ENCODE data around the gene LDHAL6A. TPM values are rescaled to one million over a fixed set of nuclear protein-coding genes. Genes with fewer than 3 reads are reported as not detected.

LDHAL6A gene
- total and polyA plus RNA-seq, 2 donors: 0.07 TPM; not detected in 1

DNA sequence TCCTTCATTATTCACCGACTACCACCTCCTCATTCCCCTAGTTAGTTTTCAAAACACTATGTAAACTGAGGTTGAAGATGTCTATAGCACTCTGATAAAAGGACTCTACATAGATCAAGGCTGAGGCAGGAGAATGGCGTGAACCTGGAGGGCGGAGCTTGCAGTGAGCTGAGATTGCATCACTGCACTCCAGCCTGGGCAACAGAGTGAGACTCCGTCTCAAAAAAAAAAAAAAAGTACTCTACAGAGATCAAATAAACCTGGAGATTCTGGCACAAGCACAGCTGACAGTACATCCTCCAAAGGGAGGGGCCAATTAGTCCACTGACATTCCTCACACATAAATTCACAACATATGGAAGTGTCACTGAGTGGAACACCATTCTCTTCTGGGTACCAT, 40.0 kb downstream of the LDHAL6A start:
- WGBS: 98% methylated on average over 4 of the region's 4 CpGs
- H3K36me3 ChIP-seq (ENCODE audit: control insufficient read depth in 2 of 2, insufficient read depth in 2 of 2, low read length in 1 of 2): peaks cover 23 to 45% of the 10 kb centered on the region in 2 donors

GRCh38 chr11:18498039-18498438, 42.4 kb downstream of the LDHAL6A start:
- peaks cover 23 to 54% of the 10 kb centered on the region in 2 donors for H3K36me3 ChIP-seq (ENCODE audit: control insufficient read depth in 2 of 2, insufficient read depth in 2 of 2, low read length in 1 of 2)
- no peak for DNase-seq (ENCODE audit: low read depth in 6 of 9, low spot score in 9 of 9)
- H3K27ac ChIP-seq (ENCODE audit: low read depth in 1 of 2, low read length in 1 of 2): no peak overlapping the region
- no peaks in the 10 kb centered on the region for H3K27me3 ChIP-seq (ENCODE audit: control insufficient read depth in 2 of 2, insufficient read depth in 1 of 2, low read length in 1 of 2)
- WGBS: 95% methylated on average over 1 of the region's 1 CpG
- H3K4me1 ChIP-seq (ENCODE audit: control insufficient read depth in 2 of 2, insufficient read depth in 2 of 2, low read length in 2 of 2): no peaks in the 10 kb centered on the region
- no peaks in the 10 kb centered on the region for H3K9me3 ChIP-seq (ENCODE audit: control insufficient read depth in 2 of 2, insufficient read depth in 1 of 2, low read length in 1 of 2)
- no peak overlapping the region for H3K4me3 ChIP-seq (ENCODE audit: low read length in 2 of 2)

More for the DNA sequence above, 40.0 kb downstream of the LDHAL6A start:
- DNase-seq (ENCODE audit: low read depth in 6 of 9, low spot score in 9 of 9): no peak
- Histone ChIP-seq H3K27ac (ENCODE audit: low read depth in 1 of 2, low read length in 1 of 2) (no peak overlapping the region), H3K4me3 (ENCODE audit: low read length in 2 of 2) (no peak overlapping the region), H3K9me3 (ENCODE audit: control insufficient read depth in 2 of 2, insufficient read depth in 1 of 2, low read length in 1 of 2) (no peaks in the 10 kb centered on the region), H3K27me3 (ENCODE audit: control insufficient read depth in 2 of 2, insufficient read depth in 1 of 2, low read length in 1 of 2) (no peaks in the 10 kb centered on the region), H3K4me1 (ENCODE audit: control insufficient read depth in 2 of 2, insufficient read depth in 2 of 2, low read length in 2 of 2) (no peaks in the 10 kb centered on the region)

GRCh38 chr11:18501629-18502028, 46.0 kb downstream of the LDHAL6A start:
- no peak for DNase-seq (ENCODE audit: low read depth in 6 of 9, low spot score in 9 of 9)
- Histone ChIP-seq H3K27ac (ENCODE audit: low read depth in 1 of 2, low read length in 1 of 2) (no peak overlapping the region), H3K27me3 (ENCODE audit: control insufficient read depth in 2 of 2, insufficient read depth in 1 of 2, low read length in 1 of 2) (no peaks in the 10 kb centered on the region), H3K9me3 (ENCODE audit: control insufficient read depth in 2 of 2, insufficient read depth in 1 of 2, low read length in 1 of 2) (no peaks in the 10 kb centered on the region), H3K4me1 (ENCODE audit: control insufficient read depth in 2 of 2, insufficient read depth in 2 of 2, low read length in 2 of 2) (no peaks in the 10 kb centered on the region), H3K4me3 (ENCODE audit: low read length in 2 of 2) (no peak overlapping the region), H3K36me3 (ENCODE audit: control insufficient read depth in 2 of 2, insufficient read depth in 2 of 2, low read length in 1 of 2) (peaks cover 22 to 55% of the 10 kb centered on the region in 2 donors)
- 100% methylated on average over 1 of the region's 1 CpG for WGBS

DNA sequence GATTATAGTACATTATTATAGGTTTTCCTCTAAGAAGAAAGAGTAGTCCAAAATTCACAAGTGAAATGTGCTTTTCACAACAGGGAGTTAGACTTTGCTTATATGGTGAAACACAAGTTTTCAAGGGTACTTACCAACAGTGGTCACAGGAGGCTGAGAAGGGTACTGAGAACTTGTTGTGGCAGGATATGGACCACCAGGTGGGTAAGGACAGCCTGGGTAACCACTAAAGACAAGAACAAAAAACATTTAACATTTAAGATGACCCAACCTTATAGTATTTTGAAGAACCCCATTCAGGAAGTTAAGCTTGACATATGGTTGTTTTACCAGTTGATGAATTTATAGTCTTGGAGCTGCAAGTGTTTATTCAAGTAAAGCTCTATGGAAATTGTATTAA, 46.7 kb downstream of the LDHAL6A start:
- H3K4me3 ChIP-seq (ENCODE audit: low read length in 2 of 2): no peak overlapping the region
- no peak for DNase-seq (ENCODE audit: low read depth in 6 of 9, low spot score in 9 of 9)
- H3K9me3 ChIP-seq (ENCODE audit: control insufficient read depth in 2 of 2, insufficient read depth in 1 of 2, low read length in 1 of 2): no peaks in the 10 kb centered on the region

GRCh38 chr11:18521122-18521521, 65.5 kb downstream of the LDHAL6A start:
- DNase-seq (ENCODE audit: low read depth in 6 of 9, low spot score in 9 of 9): no peak
- peaks cover 6 to 11% of the 10 kb centered on the region in 2 donors for H3K36me3 ChIP-seq (ENCODE audit: control insufficient read depth in 2 of 2, insufficient read depth in 2 of 2, low read length in 1 of 2)
- H3K4me1 ChIP-seq (ENCODE audit: control insufficient read depth in 2 of 2, insufficient read depth in 2 of 2, low read length in 2 of 2): no peaks in the 10 kb centered on the region

More for the DNA sequence above, 46.7 kb downstream of the LDHAL6A start:
- H3K27me3 ChIP-seq (ENCODE audit: control insufficient read depth in 2 of 2, insufficient read depth in 1 of 2, low read length in 1 of 2): no peaks in the 10 kb centered on the region
- no peak overlapping the region for H3K27ac ChIP-seq (ENCODE audit: low read depth in 1 of 2, low read length in 1 of 2)
- H3K36me3 ChIP-seq (ENCODE audit: control insufficient read depth in 2 of 2, insufficient read depth in 2 of 2, low read length in 1 of 2): peaks cover 20 to 61% of the 10 kb centered on the region in 2 donors
- H3K4me1 ChIP-seq (ENCODE audit: control insufficient read depth in 2 of 2, insufficient read depth in 2 of 2, low read length in 2 of 2): no peaks in the 10 kb centered on the region

DNA sequence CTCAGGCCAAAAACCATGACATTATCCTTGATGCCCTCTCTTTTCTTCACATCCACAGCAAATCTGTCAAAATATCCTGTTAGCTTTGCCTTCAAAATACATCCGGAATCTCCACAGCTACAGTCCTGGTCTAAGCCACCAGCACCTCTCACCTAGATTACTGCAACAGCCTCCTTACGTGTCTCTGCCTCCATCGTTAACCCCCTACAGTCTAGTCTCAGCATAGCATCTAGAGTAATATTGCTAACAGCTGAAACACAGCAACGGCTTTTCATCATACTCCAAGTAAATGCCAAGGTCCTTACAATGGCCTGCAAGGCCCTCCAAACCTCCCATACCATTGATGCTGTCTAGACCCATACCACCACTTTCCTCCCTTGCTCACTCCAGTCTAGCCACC, 66.7 kb downstream of the LDHAL6A start:
- Histone ChIP-seq H3K4me3 (ENCODE audit: low read length in 2 of 2) (no peak overlapping the region), H3K27me3 (ENCODE audit: control insufficient read depth in 2 of 2, insufficient read depth in 1 of 2, low read length in 1 of 2) (no peaks in the 10 kb centered on the region), H3K4me1 (ENCODE audit: control insufficient read depth in 2 of 2, insufficient read depth in 2 of 2, low read length in 2 of 2) (peaks cover under 1 to 1% of the 10 kb centered on the region in 2 donors), H3K9me3 (ENCODE audit: control insufficient read depth in 2 of 2, insufficient read depth in 1 of 2, low read length in 1 of 2) (peaks cover 0 to 2% of the 10 kb centered on the region in 2 donors), H3K36me3 (ENCODE audit: control insufficient read depth in 2 of 2, insufficient read depth in 2 of 2, low read length in 1 of 2) (peaks cover 6 to 10% of the 10 kb centered on the region in 2 donors), H3K27ac (ENCODE audit: low read depth in 1 of 2, low read length in 1 of 2) (no peak overlapping the region)
- 93% methylated on average over 4 of the region's 4 CpGs for WGBS
- no peak for DNase-seq (ENCODE audit: low read depth in 6 of 9, low spot score in 9 of 9)

More at GRCh38 chr11:18521122-18521521, 65.5 kb downstream of the LDHAL6A start:
- Histone ChIP-seq H3K27ac (ENCODE audit: low read depth in 1 of 2, low read length in 1 of 2) (no peak overlapping the region), H3K4me3 (ENCODE audit: low read length in 2 of 2) (no peak overlapping the region), H3K27me3 (ENCODE audit: control insufficient read depth in 2 of 2, insufficient read depth in 1 of 2, low read length in 1 of 2) (no peaks in the 10 kb centered on the region), H3K9me3 (ENCODE audit: control insufficient read depth in 2 of 2, insufficient read depth in 1 of 2, low read length in 1 of 2) (no peaks in the 10 kb centered on the region)
- 100% methylated on average over 3 of the region's 3 CpGs for WGBS

DNA sequence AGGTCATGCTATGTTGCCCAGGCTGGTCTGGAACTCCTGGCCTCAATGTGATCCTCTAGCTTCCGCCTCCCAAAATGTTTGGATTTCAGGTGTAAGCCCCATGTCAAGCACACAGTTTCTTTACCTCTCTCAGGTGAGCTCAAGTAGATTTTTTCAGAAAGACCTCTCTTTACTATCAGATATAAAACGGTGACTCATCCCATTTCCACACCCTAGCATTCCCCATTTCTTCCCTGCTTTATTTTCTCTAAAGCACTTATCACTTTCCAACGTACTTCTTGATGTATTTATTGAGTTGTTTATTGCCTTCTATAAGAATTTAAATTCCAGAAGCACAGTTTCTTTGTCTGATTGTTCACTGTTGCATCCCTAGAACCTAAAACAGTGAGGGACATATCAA, 67.4 kb downstream of the LDHAL6A start:
- Histone ChIP-seq H3K27ac (ENCODE audit: low read depth in 1 of 2, low read length in 1 of 2) (no peak overlapping the region), H3K36me3 (ENCODE audit: control insufficient read depth in 2 of 2, insufficient read depth in 2 of 2, low read length in 1 of 2) (peaks cover 6 to 8% of the 10 kb centered on the region in 2 donors), H3K4me3 (ENCODE audit: low read length in 2 of 2) (no peak overlapping the region), H3K9me3 (ENCODE audit: control insufficient read depth in 2 of 2, insufficient read depth in 1 of 2, low read length in 1 of 2) (peaks cover 0 to 2% of the 10 kb centered on the region in 2 donors), H3K4me1 (ENCODE audit: control insufficient read depth in 2 of 2, insufficient read depth in 2 of 2, low read length in 2 of 2) (peaks cover 6 to 7% of the 10 kb centered on the region in 2 donors), H3K27me3 (ENCODE audit: control insufficient read depth in 2 of 2, insufficient read depth in 1 of 2, low read length in 1 of 2) (no peaks in the 10 kb centered on the region)
- no peak for DNase-seq (ENCODE audit: low read depth in 6 of 9, low spot score in 9 of 9)
- WGBS: 97% methylated on average over 3 of the region's 3 CpGs

DNA sequence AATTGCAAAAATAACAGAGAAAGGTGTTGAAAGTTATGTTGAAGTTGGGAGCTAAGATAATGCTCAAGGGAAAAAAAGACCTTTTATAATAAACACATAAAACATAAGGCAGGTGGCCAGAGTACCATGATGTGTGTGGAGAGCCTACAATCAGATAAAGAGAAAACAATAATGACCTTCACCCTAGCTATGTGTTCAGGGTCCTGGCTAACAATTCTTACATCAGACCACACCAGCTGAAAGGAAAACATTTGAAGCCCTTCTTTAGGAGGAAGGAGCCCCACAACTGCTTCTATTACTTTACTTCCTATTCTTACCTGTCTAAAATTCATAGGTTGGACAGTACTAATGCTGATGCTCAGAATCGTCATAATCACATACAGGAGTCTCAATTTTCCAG, 68.6 kb downstream of the LDHAL6A start:
- peaks cover 6 to 7% of the 10 kb centered on the region in 2 donors for H3K4me1 ChIP-seq (ENCODE audit: control insufficient read depth in 2 of 2, insufficient read depth in 2 of 2, low read length in 2 of 2)
- WGBS: 99% methylated on average over 1 of the region's 1 CpG
- no peaks in the 10 kb centered on the region for H3K27me3 ChIP-seq (ENCODE audit: control insufficient read depth in 2 of 2, insufficient read depth in 1 of 2, low read length in 1 of 2)
- DNase-seq (ENCODE audit: low read depth in 6 of 9, low spot score in 9 of 9): no peak
- no peak overlapping the region for H3K27ac ChIP-seq (ENCODE audit: low read depth in 1 of 2, low read length in 1 of 2)
- no peak overlapping the region for H3K4me3 ChIP-seq (ENCODE audit: low read length in 2 of 2)
- H3K9me3 ChIP-seq (ENCODE audit: control insufficient read depth in 2 of 2, insufficient read depth in 1 of 2, low read length in 1 of 2): peaks cover 0 to 2% of the 10 kb centered on the region in 2 donors
- peaks cover 3 to 6% of the 10 kb centered on the region in 2 donors for H3K36me3 ChIP-seq (ENCODE audit: control insufficient read depth in 2 of 2, insufficient read depth in 2 of 2, low read length in 1 of 2)

- Histone ChIP-seq H3K4me3 (ENCODE audit: low read length in 2 of 2) (peak overlapping the region; percentile 59 to 67), H3K27me3 (ENCODE audit: control insufficient read depth in 2 of 2, insufficient read depth in 1 of 2, low read length in 1 of 2) (no peaks in the 10 kb centered on the region), H3K9me3 (ENCODE audit: control insufficient read depth in 2 of 2, insufficient read depth in 1 of 2, low read length in 1 of 2) (peaks cover 0 to 2% of the 10 kb centered on the region in 2 donors), H3K4me1 (ENCODE audit: control insufficient read depth in 2 of 2, insufficient read depth in 2 of 2, low read length in 2 of 2) (peaks cover 6 to 7% of the 10 kb centered on the region in 2 donors), H3K27ac (ENCODE audit: low read depth in 1 of 2, low read length in 1 of 2) (peak overlapping the region; percentile 95 to 98), H3K36me3 (ENCODE audit: control insufficient read depth in 2 of 2, insufficient read depth in 2 of 2, low read length in 1 of 2) (peaks cover 3 to 6% of the 10 kb centered on the region in 2 donors)
- WGBS: under 1% methylated on average over 8 of the region's 8 CpGs
- DNase-seq (ENCODE audit: low read depth in 6 of 9, low spot score in 9 of 9): peak in 2 of 9 donors; percentile 6 to 33
Measured at GRCh38 chr11:18526130-18526520, 70.5 kb downstream of the LDHAL6A start.
